Stimulated activated naive B cell treated with anti-CD40 and anti-IgM and Interleukin-4, amounts not matched to agents 10 μg/mL and 1 μg/mL and 100 μg/mL, for 72 hours (primary cell): Measurements from ENCODE around the gene GRIN3A.

Experiments used
- ATAC-seq, 2 donors: fragments of 150-1000 bp; cut with Tn5 transposase; replicated peaks; 2 replicates each; pipeline ENCODE4 v1.10.0; 2021; ENCODE audit warnings: moderate library complexity in 1 of 2
- DNase-seq: peaks from one replicate; pipeline ENCODE4 v3.0.0; 2021
- H3K27ac Mint-ChIP-seq: one replicate; pipeline ENCODE4 v1.8.0; 2022; ENCODE audit warnings: mild to moderate bottlenecking, mixed read lengths
- H3K27me3 Mint-ChIP-seq, 2 donors: one replicate each; pipeline ENCODE4 v1.8.0; 2022; ENCODE audit warnings: mixed read lengths in 2 of 2
- H3K36me3 Mint-ChIP-seq, 2 donors: one replicate each; pipeline ENCODE4 v1.8.0; 2022; ENCODE audit warnings: mixed read lengths in 2 of 2, mild to moderate bottlenecking in 1 of 2
- H3K4me1 Mint-ChIP-seq, 2 donors: one replicate each; pipeline ENCODE4 v1.8.0; 2022; ENCODE audit warnings: mixed read lengths in 2 of 2, mild to moderate bottlenecking in 1 of 2
- H3K4me3 Mint-ChIP-seq, 2 donors: one replicate each; pipeline ENCODE4 v1.8.0; 2022; ENCODE audit warnings: mild to moderate bottlenecking in 2 of 2, mixed read lengths in 2 of 2, moderate library complexity in 1 of 2
- H3K9me3 Mint-ChIP-seq, 2 donors: one replicate each; pipeline ENCODE4 v1.8.0; 2022; ENCODE audit warnings: mixed read lengths in 2 of 2, mild to moderate bottlenecking in 1 of 2

The GRIN3A gene

DNA sequence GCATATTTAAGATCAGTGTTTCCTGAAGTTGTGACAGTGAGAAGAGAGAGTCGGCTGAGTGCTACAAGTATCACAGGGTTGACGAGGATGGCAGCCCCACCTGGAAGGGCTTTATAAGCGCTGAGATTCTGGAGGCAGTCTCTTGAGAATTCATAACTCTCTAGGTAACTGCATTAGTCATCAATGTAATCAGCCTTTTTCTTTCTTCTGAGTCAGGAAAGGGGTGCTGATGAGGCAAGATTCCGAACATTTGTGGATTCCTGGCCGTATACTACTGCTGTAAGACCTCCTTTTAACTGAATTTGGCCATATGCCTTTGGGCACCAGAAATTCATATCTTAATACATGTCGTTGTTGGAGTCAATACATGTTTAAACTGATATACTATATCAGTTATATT is 211.4 kb downstream of the GRIN3A start:
- H3K4me1 Mint-ChIP-seq: peaks cover 1 to 5% of the 10 kb centered on the region in 2 donors
- H3K27me3 Mint-ChIP-seq: peaks cover 40 to 49% of the 10 kb centered on the region in 2 donors
- DNase-seq (no peak), ATAC-seq (no peak)
- no peaks in the 10 kb centered on the region for H3K36me3 Mint-ChIP-seq
- H3K9me3 Mint-ChIP-seq: no peaks in the 10 kb centered on the region
- no peak overlapping the region for H3K4me3 Mint-ChIP-seq
- H3K27ac Mint-ChIP-seq: no peak overlapping the region

GRCh38 chr9:101524371-101524770 is 214.1 kb downstream of the GRIN3A start:
- Mint-ChIP-seq H3K27ac (no peak overlapping the region), H3K4me3 (no peak overlapping the region), H3K9me3 (peaks cover 0 to under 1% of the 10 kb centered on the region in 2 donors), H3K36me3 (no peaks in the 10 kb centered on the region), H3K27me3 (peaks cover 50 to 65% of the 10 kb centered on the region in 2 donors), H3K4me1 (peaks cover under 1 to 2% of the 10 kb centered on the region in 2 donors)
- no peak for ATAC-seq
- no peak for DNase-seq
